Dermis microvascular lymphatic vessel endothelial cell (primary cell): Measurements from ENCODE around the gene AMIGO3. TPM values are rescaled to one million over a fixed set of nuclear protein-coding genes. Genes with fewer than 3 reads are reported as not detected.
A peak's percentile ranks its signal among the peaks of the same experiment; 100 is the strongest.
"Not testable (repeated sequence)": the region's sequence is repeated elsewhere in the genome, so short reads cannot be mapped to it uniquely, and the experiment has no call there.

Source experiments
- DNase-seq, 2 donors: peaks; one replicate each; pipeline versions ENCODE4 v3.0.0 to v3.0.0-alpha.2; 2010; ENCODE audit warnings: low read depth in 2 of 2
- total RNA-seq: library from RNA; depleted of rRNA; stranded (reverse); fragments of >200 nt; gene quantifications from 2 replicates; pipeline ENCODE4 v1.2.1, GENCODE V29; 2014

Gene AMIGO3
- total RNA-seq, 1 donor from 2014 or later = not detected

GRCh38 chr3:49689046-49689907 lies 30.2 kb downstream of the AMIGO3 start, which contains the start of the genes MST1 and RNF123:
Gene MST1 (minus strand): TSS chr3:49689474. CDS start chr3:49688691, 783 bp downstream.
Gene RNF123 (plus strand): TSS chr3:49689557. CDS start chr3:49691166, 1,609 bp downstream.
- DNase-seq = peak; percentile 84 to 92

- DNase-seq = not testable (repeated sequence)
Measured at GRCh38 chr3:49688338-49689045, 31.0 kb downstream of the AMIGO3 start.

- not testable (repeated sequence) for DNase-seq
Measured at GRCh38 chr3:49687424-49687795, 32.1 kb downstream of the AMIGO3 start.

- peak in 1 of 2 donors; percentile 21 for DNase-seq
Measured at GRCh38 chr3:49686769-49687423, 32.6 kb downstream of the AMIGO3 start.

- not testable (repeated sequence) for DNase-seq
Measured at GRCh38 chr3:49686346-49686745, 33.1 kb downstream of the AMIGO3 start.

- not testable (repeated sequence) for DNase-seq
Measured at GRCh38 chr3:49685846-49686245, 33.6 kb downstream of the AMIGO3 start.

GRCh38 chr3:49685103-49685502 lies 34.4 kb downstream of the AMIGO3 start:
- DNase-seq = not testable (repeated sequence)

GRCh38 chr3:49684453-49684852 lies 35.0 kb downstream of the AMIGO3 start:
- DNase-seq = not testable (repeated sequence)

- DNase-seq = no peak
Measured at GRCh38 chr3:49683162-49683561, 36.3 kb downstream of the AMIGO3 start.

- no peak for DNase-seq
Measured at GRCh38 chr3:49681543-49681942, 37.9 kb downstream of the AMIGO3 start.

GRCh38 chr3:49681232-49681522 lies 38.3 kb downstream of the AMIGO3 start:
- DNase-seq = no peak

- DNase-seq = no peak
Measured at GRCh38 chr3:49680493-49681231, 38.8 kb downstream of the AMIGO3 start.

GRCh38 chr3:49675912-49676311 lies 43.6 kb downstream of the AMIGO3 start:
- DNase-seq = no peak

- DNase-seq = no peak
Measured at GRCh38 chr3:49674497-49674983, 44.9 kb downstream of the AMIGO3 start.

GRCh38 chr3:49673715-49674496 lies 45.6 kb downstream of the AMIGO3 start, which contains the start of gene APEH:
Gene APEH (plus strand): TSS chr3:49674351. CDS start chr3:49674402, 51 bp downstream.
- peak; percentile 83 to 92 for DNase-seq

- peak; percentile 7 to 19 for DNase-seq
Measured at GRCh38 chr3:49673121-49673714, 46.3 kb downstream of the AMIGO3 start.

- peak; percentile 44 to 67 for DNase-seq
Measured at GRCh38 chr3:49671291-49672288, 47.9 kb downstream of the AMIGO3 start.

GRCh38 chr3:49670940-49671290 lies 48.6 kb downstream of the AMIGO3 start:
- DNase-seq = no peak

GRCh38 chr3:49669352-49669751 lies 50.1 kb downstream of the AMIGO3 start:
- DNase-seq = no peak
